ENCODE data around the gene TRAIP. TPM values are rescaled to one million over a fixed set of nuclear protein-coding genes. Genes with fewer than 3 reads are reported as not detected.
A peak's percentile ranks its signal among the peaks of the same experiment; 100 is the strongest.

The TRAIP gene
- total RNA-seq, 1 experiment from 2014 or later, result 17.8 TPM

DNA sequence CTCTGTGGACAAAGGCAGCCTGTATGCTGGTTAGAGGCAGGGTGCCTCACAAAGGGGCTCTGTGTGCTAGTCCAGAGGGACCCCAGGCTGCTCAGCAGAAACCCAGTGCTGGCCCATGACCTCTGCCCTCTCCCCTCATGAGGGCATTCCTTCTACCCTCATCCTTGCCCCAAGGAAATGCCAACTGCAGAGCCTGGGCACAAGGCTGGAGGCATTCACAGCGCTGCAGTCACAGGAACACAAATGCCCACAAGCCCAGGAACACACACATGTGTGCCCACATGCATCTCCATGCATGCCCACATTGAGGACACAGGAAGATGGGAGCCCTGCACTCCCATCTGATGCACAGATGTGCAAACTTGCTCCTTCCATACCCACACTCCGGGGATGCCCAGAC, 49.5 kb downstream of the TRAIP start:
- intact Hi-C loops (cut with micrococcal nuclease; ENCODE audit: unreplicated experiment), result no loop called here
- H3K27me3 ChIP-seq (replicated peaks; ENCODE audit: insufficient read depth, low read depth, low read length, poor library complexity), result no peaks in the 10 kb centered on the region
- no TSS peak for BruUV-seq (replicated peaks)
- TF ChIP-seq, protein P1, sequence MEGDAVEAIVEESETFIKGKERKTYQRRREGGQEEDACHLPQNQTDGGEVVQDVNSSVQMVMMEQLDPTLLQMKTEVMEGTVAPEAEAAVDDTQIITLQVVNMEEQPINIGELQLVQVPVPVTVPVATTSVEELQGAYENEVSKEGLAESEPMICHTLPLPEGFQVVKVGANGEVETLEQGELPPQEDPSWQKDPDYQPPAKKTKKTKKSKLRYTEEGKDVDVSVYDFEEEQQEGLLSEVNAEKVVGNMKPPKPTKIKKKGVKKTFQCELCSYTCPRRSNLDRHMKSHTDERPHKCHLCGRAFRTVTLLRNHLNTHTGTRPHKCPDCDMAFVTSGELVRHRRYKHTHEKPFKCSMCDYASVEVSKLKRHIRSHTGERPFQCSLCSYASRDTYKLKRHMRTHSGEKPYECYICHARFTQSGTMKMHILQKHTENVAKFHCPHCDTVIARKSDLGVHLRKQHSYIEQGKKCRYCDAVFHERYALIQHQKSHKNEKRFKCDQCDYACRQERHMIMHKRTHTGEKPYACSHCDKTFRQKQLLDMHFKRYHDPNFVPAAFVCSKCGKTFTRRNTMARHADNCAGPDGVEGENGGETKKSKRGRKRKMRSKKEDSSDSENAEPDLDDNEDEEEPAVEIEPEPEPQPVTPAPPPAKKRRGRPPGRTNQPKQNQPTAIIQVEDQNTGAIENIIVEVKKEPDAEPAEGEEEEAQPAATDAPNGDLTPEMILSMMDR (conservative IDR thresholded peaks at IDR 0.05; ENCODE audit: low read depth, low read length), result no peak
- no peak for TF ChIP-seq EZH2 (IDR thresholded peaks at IDR 0.05; ENCODE audit: borderline replicate concordance, low read depth, low read length, poor library complexity, severe bottlenecking)
- POLR2A ChIA-PET (ENCODE audit: low non-redundant PET), result no interaction called here
- no peak overlapping the region for H3K4me3 ChIP-seq (ENCODE audit: low read depth, low read length, poor library complexity, severe bottlenecking)
- peak overlapping the region; percentile 98 for H3K27ac ChIP-seq (ENCODE audit: low read depth, low read length, poor library complexity, severe bottlenecking)
- H3K36me3 ChIP-seq (ENCODE audit: insufficient read depth, low read length, poor library complexity, severe bottlenecking), result peaks cover 2% of the 10 kb centered on the region
- no peaks in the 10 kb centered on the region for H3K9me3 ChIP-seq (ENCODE audit: low read depth, low read length, poor library complexity, severe bottlenecking)
- CTCF ChIA-PET, result no interaction called here
- H3K4me1 ChIP-seq (ENCODE audit: insufficient read depth, low read length, poor library complexity, severe bottlenecking), result peaks cover 37% of the 10 kb centered on the region
- DNase-seq (ENCODE audit: low spot score), result no peak

DNA sequence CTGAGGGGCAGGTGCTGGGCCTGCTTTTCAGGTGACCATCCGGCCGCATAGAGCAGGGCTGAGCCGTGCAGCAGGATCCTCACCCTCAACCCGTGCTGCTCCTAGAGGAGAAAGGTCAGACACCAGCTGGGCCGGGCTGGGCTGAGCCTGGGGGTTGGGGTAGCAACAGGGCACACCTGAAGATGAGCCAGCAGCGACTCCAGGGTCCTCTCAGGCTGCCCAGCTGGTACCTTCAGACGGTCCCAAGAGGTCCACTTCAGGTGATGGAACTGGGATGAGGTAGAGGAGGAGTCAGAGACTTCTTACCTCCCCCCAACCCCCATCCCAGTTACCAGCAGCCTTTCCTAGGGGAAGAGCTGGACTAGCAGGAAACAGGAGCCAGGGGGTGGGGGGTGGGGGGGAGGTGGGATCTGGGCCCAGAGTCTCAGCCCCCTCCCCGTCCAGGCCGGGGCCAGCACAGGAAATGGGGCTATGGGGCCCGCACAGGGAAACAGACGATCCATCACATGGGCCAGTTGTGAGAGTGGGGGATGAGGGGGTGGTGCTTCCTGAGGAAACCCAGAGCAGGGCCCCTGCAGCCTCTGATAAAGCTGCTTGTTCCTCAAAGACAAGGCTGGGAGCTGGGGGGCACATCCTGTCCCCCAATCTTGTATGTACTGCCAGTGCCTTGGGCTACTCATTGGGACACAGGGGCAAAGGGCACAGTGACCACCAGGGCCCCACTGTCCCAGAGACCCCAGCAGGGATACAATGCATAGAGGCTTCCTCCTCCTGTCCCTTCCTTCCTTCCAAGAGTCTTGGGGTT, 50.3 kb downstream of the TRAIP start:
- Histone ChIP-seq H3K27ac (ENCODE audit: low read depth, low read length, poor library complexity, severe bottlenecking) (peak overlapping the region; percentile 98), H3K36me3 (ENCODE audit: insufficient read depth, low read length, poor library complexity, severe bottlenecking) (peaks cover 2% of the 10 kb centered on the region), H3K4me3 (ENCODE audit: low read depth, low read length, poor library complexity, severe bottlenecking) (peak overlapping the region; percentile 17), H3K4me1 (ENCODE audit: insufficient read depth, low read length, poor library complexity, severe bottlenecking) (peaks cover 37% of the 10 kb centered on the region), H3K27me3 (replicated peaks; ENCODE audit: insufficient read depth, low read depth, low read length, poor library complexity) (no peaks in the 10 kb centered on the region), H3K9me3 (ENCODE audit: low read depth, low read length, poor library complexity, severe bottlenecking) (no peaks in the 10 kb centered on the region)
- TF ChIP-seq, protein P1 (conservative IDR thresholded peaks at IDR 0.05; ENCODE audit: low read depth, low read length), result no peak
- no peak for TF ChIP-seq EZH2 (IDR thresholded peaks at IDR 0.05; ENCODE audit: borderline replicate concordance, low read depth, low read length, poor library complexity, severe bottlenecking)
- CTCF ChIA-PET, result interaction anchor here (0.9 to 1.9 kb wide), 2 partner anchors 30 to 33 kb away, joined by 8 to 20 read pairs; no protein-coding TSS in a partner anchor
- no TSS peak for BruUV-seq (replicated peaks)
- peak; percentile 79 for DNase-seq (ENCODE audit: low spot score)
- POLR2A ChIA-PET (ENCODE audit: low non-redundant PET), result interaction anchor here (0.9 kb wide), 1 partner anchor 14 kb away, joined by 3 read pairs; no protein-coding TSS in a partner anchor
- intact Hi-C loops (cut with micrococcal nuclease; ENCODE audit: unreplicated experiment), result no loop called here

DNA sequence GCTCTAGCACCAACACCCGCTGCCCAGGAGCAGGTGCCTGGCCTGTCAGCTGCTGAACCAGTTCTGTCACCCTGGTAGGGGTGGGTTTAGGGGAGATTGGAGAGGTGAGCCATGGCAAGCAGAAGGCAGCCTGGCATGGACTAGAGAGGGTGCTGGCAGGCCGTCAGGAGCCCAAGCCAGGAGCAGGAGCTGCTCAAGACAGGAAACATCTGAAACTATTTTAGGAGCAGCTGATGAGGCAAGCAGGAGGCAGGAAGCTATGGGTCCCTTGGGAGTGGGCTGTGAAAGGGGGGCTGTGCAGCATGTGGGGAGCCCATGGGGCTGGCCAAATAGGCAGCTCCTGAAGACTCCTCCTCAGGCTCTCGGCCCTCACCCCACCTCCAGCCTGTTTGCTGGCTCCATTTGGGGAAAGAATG, 51.0 kb downstream of the TRAIP start:
- ChIA-PET CTCF (interaction anchor here (0.9 to 1.9 kb wide), 2 partner anchors 31 to 34 kb away, joined by 8 to 20 read pairs; no protein-coding TSS in a partner anchor), POLR2A (ENCODE audit: low non-redundant PET) (interaction anchor here (0.9 kb wide), 1 partner anchor 15 kb away, joined by 3 read pairs; no protein-coding TSS in a partner anchor)
- no TSS peak for BruUV-seq (replicated peaks)
- Histone ChIP-seq H3K36me3 (ENCODE audit: insufficient read depth, low read length, poor library complexity, severe bottlenecking) (peaks cover 2% of the 10 kb centered on the region), H3K27me3 (replicated peaks; ENCODE audit: insufficient read depth, low read depth, low read length, poor library complexity) (no peaks in the 10 kb centered on the region), H3K9me3 (ENCODE audit: low read depth, low read length, poor library complexity, severe bottlenecking) (no peaks in the 10 kb centered on the region), H3K4me3 (ENCODE audit: low read depth, low read length, poor library complexity, severe bottlenecking) (peak overlapping the region; percentile 17), H3K4me1 (ENCODE audit: insufficient read depth, low read length, poor library complexity, severe bottlenecking) (peaks cover 37% of the 10 kb centered on the region), H3K27ac (ENCODE audit: low read depth, low read length, poor library complexity, severe bottlenecking) (peak overlapping the region; percentile 98)
- intact Hi-C loops (cut with micrococcal nuclease; ENCODE audit: unreplicated experiment), result no loop called here
- peak; percentile 91 for DNase-seq (ENCODE audit: low spot score)
- TF ChIP-seq, protein P1 (conservative IDR thresholded peaks at IDR 0.05; ENCODE audit: low read depth, low read length), result no peak
- no peak for TF ChIP-seq EZH2 (IDR thresholded peaks at IDR 0.05; ENCODE audit: borderline replicate concordance, low read depth, low read length, poor library complexity, severe bottlenecking)

All from A673 (cell line).